ENCODE measurements around the gene NRCAM. TPM values are rescaled to one million over a fixed set of nuclear protein-coding genes. Genes with fewer than 3 reads are reported as not detected.
"Not testable (repeated sequence)": the region's sequence is repeated elsewhere in the genome, so short reads cannot be mapped to it uniquely, and the experiment has no call there.

Gene NRCAM
- polyA plus RNA-seq, 4 donors = 2.8 to 24.1 (median 19.4) TPM

- no peak for DNase-seq (ENCODE audit: low read depth in 4 of 4, low spot score in 3 of 4)
These were observed 96.0 kb downstream of the NRCAM start for GRCh38 chr7:108360058-108360800.

DNA sequence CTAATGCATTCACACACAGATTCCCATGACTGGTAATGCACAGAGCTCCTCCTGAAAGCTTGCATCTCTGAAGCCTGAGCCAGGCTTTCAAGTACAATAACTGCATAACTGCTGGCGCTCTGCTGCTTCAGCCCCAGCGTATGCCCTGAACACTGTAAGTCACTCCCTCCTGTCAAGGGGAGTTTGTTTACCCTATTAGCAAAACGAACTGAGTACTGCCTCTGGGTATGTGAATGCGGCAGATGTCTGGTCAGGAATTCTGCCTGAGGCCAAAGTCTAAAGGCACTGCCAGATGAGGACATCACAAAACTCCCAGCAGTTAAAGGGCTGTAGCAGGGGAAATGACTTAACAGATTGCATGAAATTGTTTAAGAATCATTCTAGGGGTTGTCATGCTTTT is 97.7 kb downstream of the NRCAM start:
- DNase-seq (ENCODE audit: low read depth in 4 of 4, low spot score in 3 of 4) = peak; percentile 18 to 25 (median 20)

DNA sequence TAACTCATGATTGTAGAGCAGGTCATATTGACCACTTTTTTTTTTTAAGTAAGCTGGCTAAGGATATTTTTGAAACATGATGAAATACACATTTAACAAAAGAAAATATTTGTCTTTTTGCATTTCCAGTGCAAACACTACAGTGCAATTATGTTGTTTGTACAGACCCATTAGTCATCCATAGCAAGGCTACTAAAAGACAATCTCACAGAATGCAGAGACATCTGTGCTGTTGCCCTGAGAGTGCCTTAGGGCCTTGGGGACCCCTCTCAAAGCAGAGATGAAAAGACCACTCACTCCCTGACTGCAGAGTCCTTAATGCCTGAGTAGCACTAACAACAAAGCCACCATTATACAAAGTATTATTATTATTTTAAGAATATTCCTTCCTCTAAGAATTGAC is 104.5 kb downstream of the NRCAM start:
- DNase-seq (ENCODE audit: low read depth in 4 of 4, low spot score in 3 of 4) = no peak

GRCh38 chr7:108348913-108349312 is 107.3 kb downstream of the NRCAM start:
- DNase-seq (ENCODE audit: low read depth in 4 of 4, low spot score in 3 of 4) = no peak

GRCh38 chr7:108347616-108348015 is 108.6 kb downstream of the NRCAM start:
- DNase-seq (ENCODE audit: low read depth in 4 of 4, low spot score in 3 of 4) = peak in 3 of 4 donors; percentile 17 to 20 (median 20)

- DNase-seq (ENCODE audit: low read depth in 4 of 4, low spot score in 3 of 4) = no peak
These were observed 110.4 kb downstream of the NRCAM start for GRCh38 chr7:108345710-108346336.

GRCh38 chr7:108340856-108341411 is 115.3 kb downstream of the NRCAM start:
- no peak for DNase-seq (ENCODE audit: low read depth in 4 of 4, low spot score in 3 of 4)

DNA sequence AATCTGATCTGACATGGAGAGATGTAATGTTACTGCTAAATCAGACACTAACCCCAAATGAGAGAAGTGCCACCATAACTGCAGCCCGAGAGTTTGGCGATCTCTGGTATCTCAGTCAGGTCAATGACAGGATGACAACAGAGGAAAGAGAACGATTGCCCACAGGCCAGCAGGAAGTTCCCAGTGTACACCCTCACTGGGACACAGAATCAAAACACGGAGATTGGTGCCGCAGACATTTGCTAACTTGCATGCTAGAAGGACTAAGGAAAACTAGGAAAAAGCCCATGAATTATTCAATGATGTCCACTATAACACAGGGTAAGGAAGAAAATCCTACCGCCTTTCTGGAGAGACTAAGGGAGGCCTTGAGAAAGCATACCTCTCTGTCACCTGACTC is 115.8 kb downstream of the NRCAM start:
- DNase-seq (ENCODE audit: low read depth in 4 of 4, low spot score in 3 of 4) = not testable (repeated sequence)

GRCh38 chr7:108335269-108335918 is 120.8 kb downstream of the NRCAM start:
- DNase-seq (ENCODE audit: low read depth in 4 of 4, low spot score in 3 of 4) = peak in 3 of 4 donors; percentile 8 to 26 (median 14)

DNA sequence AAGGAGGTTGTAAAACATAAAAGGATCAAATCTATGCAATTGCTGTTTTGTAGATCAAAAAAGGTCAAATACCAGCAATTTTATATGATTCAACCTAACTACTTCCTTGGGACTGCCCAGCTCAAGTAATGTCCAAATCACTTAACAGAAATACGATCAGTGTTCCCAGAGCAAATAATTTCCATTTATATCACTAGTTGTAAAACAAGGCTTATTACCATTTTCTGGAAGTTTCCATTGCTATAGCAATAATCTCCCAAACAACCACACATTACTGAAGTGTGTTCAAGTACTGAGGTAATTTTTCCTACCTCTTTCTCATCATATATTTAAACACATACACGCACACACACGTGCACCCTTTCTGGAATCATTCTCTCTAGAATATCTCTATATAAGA is 123.3 kb downstream of the NRCAM start:
- no peak for DNase-seq (ENCODE audit: low read depth in 4 of 4, low spot score in 3 of 4)

DNA sequence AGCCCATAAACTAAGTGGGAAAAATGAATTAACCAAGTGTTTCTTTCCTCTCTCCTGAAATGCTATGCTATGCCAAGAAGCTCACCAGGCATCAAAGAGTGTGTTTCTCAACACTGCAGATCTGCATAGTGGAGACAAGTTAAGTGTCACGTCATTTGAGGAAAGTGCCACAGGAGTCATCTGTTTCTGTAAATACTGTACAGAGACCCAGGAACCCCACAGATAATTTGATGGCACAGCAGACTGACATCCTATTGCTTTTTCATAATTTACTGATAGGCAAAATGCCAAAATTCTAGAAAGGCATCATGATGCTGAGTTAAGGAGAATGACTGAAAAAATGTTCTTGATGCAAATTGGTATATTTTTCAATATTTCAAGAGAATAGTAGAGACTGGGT is 124.3 kb downstream of the NRCAM start:
- DNase-seq (ENCODE audit: low read depth in 4 of 4, low spot score in 3 of 4) = no peak

DNA sequence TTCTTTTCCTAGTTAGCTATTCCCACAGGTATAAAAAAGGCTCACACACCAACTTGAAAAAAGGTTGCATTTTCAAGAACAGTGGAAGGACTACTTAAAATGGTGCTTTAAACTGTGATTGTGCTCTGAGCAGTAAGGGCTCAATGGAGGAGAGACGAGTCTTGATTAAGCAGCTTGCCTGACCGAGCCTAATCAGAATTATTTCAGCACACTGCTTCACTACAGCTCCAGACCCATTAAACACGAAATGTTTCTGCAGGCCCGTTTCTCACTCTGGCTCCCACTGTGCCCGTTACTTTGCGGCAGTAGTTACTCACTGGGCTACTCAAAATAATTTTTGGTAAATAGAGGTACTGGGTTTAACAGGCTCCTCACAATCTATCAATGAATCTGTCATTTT is 126.0 kb downstream of the NRCAM start:
- no peak for DNase-seq (ENCODE audit: low read depth in 4 of 4, low spot score in 3 of 4)

DNA sequence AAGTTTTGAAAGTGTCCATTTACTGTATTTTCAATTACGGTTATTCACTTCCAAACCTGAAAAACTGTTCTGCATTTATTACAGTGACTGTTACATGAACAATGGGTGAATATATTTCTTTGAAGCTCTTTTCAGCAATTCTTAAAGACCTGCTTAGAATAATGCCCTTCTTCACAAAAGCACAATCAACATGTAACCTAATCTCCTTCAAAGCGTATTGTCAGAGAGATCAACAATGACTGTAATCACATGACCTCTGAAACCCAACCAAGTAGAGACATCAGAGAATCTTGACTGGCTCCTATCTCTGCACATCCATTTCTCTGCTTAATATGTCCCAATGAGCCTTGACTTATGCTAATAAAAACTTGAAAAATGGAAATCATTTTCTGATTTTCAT is 126.7 kb downstream of the NRCAM start:
- no peak for DNase-seq (ENCODE audit: low read depth in 4 of 4, low spot score in 3 of 4)

GRCh38 chr7:108328174-108328651 is 128.0 kb downstream of the NRCAM start:
- DNase-seq (ENCODE audit: low read depth in 4 of 4, low spot score in 3 of 4) = no peak

DNA sequence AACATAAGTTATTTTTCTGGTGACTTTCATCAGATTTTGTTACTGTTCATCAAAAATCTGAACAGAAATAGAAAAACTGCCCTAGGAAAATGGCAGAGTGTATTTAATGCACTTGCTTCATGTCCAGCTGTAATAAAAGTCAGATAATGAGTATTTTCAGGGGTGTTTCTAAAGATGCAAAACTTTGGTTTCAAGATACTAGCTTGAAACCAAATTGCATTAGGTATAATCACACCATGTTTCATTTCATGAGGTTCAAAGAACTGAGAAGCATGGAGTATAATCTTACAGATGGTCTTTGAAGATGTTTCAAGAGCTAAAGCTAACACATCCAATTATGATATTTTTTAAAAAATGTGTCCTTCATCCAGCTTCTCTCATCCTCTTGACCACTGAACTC is 128.9 kb downstream of the NRCAM start:
- no peak for DNase-seq (ENCODE audit: low read depth in 4 of 4, low spot score in 3 of 4)

DNA sequence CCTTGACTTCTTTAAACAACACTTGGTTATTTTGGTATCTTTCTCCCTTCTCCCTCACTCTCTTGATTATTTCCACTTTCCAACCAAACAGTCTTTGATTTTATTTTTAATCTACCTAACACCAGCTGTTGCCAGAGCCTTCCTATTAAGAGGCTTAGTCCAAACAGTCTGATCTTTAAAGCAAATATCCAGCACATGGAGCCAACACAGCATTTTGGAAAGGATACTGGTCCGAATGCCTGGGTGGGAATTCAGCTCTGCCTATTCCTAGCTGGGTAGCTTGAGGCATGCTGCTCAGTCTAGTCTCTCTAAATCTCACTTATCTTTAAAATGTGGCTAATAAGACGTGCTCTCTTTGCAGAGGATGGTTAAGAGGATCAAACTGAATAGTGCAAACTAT is 129.3 kb downstream of the NRCAM start:
- no peak for DNase-seq (ENCODE audit: low read depth in 4 of 4, low spot score in 3 of 4)

- DNase-seq (ENCODE audit: low read depth in 4 of 4, low spot score in 3 of 4) = no peak
These were observed 131.9 kb downstream of the NRCAM start for GRCh38 chr7:108324053-108325038.

GRCh38 chr7:108322925-108323832 is 133.1 kb downstream of the NRCAM start:
- no peak for DNase-seq (ENCODE audit: low read depth in 4 of 4, low spot score in 3 of 4)

DNA sequence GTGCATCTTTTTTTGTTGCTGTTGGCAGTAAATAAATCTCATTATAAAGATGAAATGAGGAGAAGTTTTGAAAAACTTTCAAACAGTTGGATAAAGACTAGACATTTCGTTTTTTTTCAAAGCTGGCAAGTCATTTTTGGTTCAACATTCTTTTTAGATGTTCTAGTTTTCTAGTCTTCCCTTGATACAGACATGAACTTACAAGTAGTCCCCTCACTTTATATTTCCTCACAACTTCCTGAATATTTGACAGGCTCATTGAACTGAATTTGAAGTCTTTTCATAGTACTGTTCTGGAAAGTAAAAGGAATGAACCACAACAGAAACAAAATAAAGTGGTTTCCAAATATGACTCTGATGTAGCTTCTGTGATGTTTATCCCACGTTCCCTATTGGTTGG is 134.2 kb downstream of the NRCAM start:
- DNase-seq (ENCODE audit: low read depth in 4 of 4, low spot score in 3 of 4) = no peak
